ENCODE data around the gene RPL22.

DNA sequence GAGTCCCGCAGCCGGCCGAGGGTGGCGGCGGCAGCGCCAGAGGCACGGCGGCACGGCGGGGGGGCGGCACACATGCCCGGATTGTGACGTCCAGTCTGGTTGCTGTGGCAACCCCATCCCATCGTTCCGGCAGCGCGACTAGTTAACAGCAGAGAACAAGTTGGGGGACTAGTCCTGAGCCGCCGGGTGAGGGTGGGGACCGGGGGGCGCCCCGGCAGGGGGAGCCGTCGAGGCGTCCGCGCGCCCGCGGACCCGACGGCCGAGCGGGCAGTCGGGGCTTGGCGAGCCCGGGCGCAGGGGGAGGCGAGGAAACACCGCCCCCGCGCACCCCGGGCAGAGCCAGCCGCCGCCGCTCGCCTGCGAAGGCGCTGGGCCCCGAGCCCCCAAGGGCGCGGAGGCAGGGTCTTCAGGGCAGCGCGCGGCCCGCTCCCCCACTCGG, 19.1 kb downstream of the RPL22 start, which contains the start of gene CHD5:
- TF ChIP-seq, protein P1, sequence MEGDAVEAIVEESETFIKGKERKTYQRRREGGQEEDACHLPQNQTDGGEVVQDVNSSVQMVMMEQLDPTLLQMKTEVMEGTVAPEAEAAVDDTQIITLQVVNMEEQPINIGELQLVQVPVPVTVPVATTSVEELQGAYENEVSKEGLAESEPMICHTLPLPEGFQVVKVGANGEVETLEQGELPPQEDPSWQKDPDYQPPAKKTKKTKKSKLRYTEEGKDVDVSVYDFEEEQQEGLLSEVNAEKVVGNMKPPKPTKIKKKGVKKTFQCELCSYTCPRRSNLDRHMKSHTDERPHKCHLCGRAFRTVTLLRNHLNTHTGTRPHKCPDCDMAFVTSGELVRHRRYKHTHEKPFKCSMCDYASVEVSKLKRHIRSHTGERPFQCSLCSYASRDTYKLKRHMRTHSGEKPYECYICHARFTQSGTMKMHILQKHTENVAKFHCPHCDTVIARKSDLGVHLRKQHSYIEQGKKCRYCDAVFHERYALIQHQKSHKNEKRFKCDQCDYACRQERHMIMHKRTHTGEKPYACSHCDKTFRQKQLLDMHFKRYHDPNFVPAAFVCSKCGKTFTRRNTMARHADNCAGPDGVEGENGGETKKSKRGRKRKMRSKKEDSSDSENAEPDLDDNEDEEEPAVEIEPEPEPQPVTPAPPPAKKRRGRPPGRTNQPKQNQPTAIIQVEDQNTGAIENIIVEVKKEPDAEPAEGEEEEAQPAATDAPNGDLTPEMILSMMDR (conservative IDR thresholded peaks at IDR 0.05; ENCODE audit: low read depth, low read length) = 0 out of 2 replicates have a peak, but pooled peaks have one; percentile 16
- TF ChIP-seq RFX5 (IDR thresholded peaks at IDR 0.05; ENCODE audit: low read depth, low read length) (no peak), RAD21 (IDR thresholded peaks at IDR 0.05; ENCODE audit: low read length) (no peak), CEBPB (IDR thresholded peaks at IDR 0.05; ENCODE audit: low read depth, low read length) (no peak), POLR2A (IDR thresholded peaks at IDR 0.05; ENCODE audit: low read depth, low read length) (no peak), BHLHE40 (IDR thresholded peaks at IDR 0.05; ENCODE audit: low read depth, low read length) (no peak), RCOR1 (IDR thresholded peaks at IDR 0.05; ENCODE audit: insufficient replicate concordance, low read length) (no peak), NFE2L2 (IDR thresholded peaks at IDR 0.05; ENCODE audit: low read depth, low read length) (no peak), CHD1 (IDR thresholded peaks at IDR 0.05; ENCODE audit: low read depth, low read length) (no peak), SMC3 (IDR thresholded peaks at IDR 0.05; ENCODE audit: low read depth, low read length) (no peak), MAFK (IDR thresholded peaks at IDR 0.05; ENCODE audit: low read depth, low read length) (no peak)
- TF ChIP-seq, protein P2, sequence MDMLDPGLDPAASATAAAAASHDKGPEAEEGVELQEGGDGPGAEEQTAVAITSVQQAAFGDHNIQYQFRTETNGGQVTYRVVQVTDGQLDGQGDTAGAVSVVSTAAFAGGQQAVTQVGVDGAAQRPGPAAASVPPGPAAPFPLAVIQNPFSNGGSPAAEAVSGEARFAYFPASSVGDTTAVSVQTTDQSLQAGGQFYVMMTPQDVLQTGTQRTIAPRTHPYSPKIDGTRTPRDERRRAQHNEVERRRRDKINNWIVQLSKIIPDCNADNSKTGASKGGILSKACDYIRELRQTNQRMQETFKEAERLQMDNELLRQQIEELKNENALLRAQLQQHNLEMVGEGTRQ (IDR thresholded peaks at IDR 0.05; ENCODE audit: low read depth, low read length) = no peak

All from IMR-90 (cell line).